NCI-H2227 (cell line): Measurements from ENCODE around the gene SYNE1.

ENCODE experiments used
- DNase-seq: peaks from one replicate; lab custom pipeline; 2025; ENCODE audit not compliant: unreplicated experiment; lab: John Stamatoyannopoulos, UW

SYNE1 gene

GRCh38 chr6:152293404-152293803 lies 343.8 kb downstream of the SYNE1 start:
- DNase-seq, result no peak

- no peak for DNase-seq
Measured at GRCh38 chr6:152292555-152292954, 344.6 kb downstream of the SYNE1 start.

- DNase-seq, result no peak
Measured at GRCh38 chr6:152290693-152291092, 346.5 kb downstream of the SYNE1 start.

GRCh38 chr6:152277826-152278329 lies 359.3 kb downstream of the SYNE1 start:
- no peak for DNase-seq

GRCh38 chr6:152273638-152274037 lies 363.5 kb downstream of the SYNE1 start:
- DNase-seq, result no peak

- DNase-seq, result no peak
Measured at GRCh38 chr6:152273002-152273401, 364.2 kb downstream of the SYNE1 start.

- DNase-seq, result no peak
Measured at GRCh38 chr6:152272486-152272885, 364.7 kb downstream of the SYNE1 start.

GRCh38 chr6:152271776-152272464 lies 365.2 kb downstream of the SYNE1 start:
- DNase-seq, result no peak

- DNase-seq, result no peak
Measured at GRCh38 chr6:152270301-152270925, 366.7 kb downstream of the SYNE1 start.

- no peak for DNase-seq
Measured at GRCh38 chr6:152268846-152269442, 368.2 kb downstream of the SYNE1 start.

GRCh38 chr6:152267967-152268845 lies 369.0 kb downstream of the SYNE1 start:
- DNase-seq, result peak; percentile 0

GRCh38 chr6:152265651-152266050 lies 371.5 kb downstream of the SYNE1 start:
- no peak for DNase-seq

- DNase-seq, result no peak
Measured at GRCh38 chr6:152263582-152263981, 373.6 kb downstream of the SYNE1 start.

- DNase-seq, result no peak
Measured at GRCh38 chr6:152261179-152261578, 376.0 kb downstream of the SYNE1 start.

- DNase-seq, result no peak
Measured at GRCh38 chr6:152259234-152259633, 377.9 kb downstream of the SYNE1 start.

GRCh38 chr6:152257581-152257980 lies 379.6 kb downstream of the SYNE1 start:
- no peak for DNase-seq

GRCh38 chr6:152250127-152250526 lies 387.0 kb downstream of the SYNE1 start:
- DNase-seq, result no peak

GRCh38 chr6:152248980-152249379 lies 388.2 kb downstream of the SYNE1 start:
- no peak for DNase-seq

- no peak for DNase-seq
Measured at GRCh38 chr6:152246554-152247337, 390.4 kb downstream of the SYNE1 start.

- DNase-seq, result no peak
Measured at GRCh38 chr6:152244998-152245630, 392.0 kb downstream of the SYNE1 start.
